Measurements from ENCODE around the gene HDAC4. TPM values are rescaled to one million over a fixed set of nuclear protein-coding genes. Genes with fewer than 3 reads are reported as not detected.

The HDAC4 gene
- total and polyA plus RNA-seq, 2 of the 8 experiments (the other 6 are each of a cell fraction or from before 2014, with no cell fraction given): 15.4 to 31.5 TPM

GRCh38 chr2:239376351-239376750, 24.5 kb downstream of the HDAC4 start:
- Histone ChIP-seq H3K4me1 (replicated peaks in 1 of 4; ENCODE audit: control insufficient read depth in 3 of 4, insufficient read depth in 4 of 4, low read length in 3 of 4) (peaks cover 5 to 9% (median 5%) of the 10 kb centered on the region in 4 experiments), H3K36me3 (ENCODE audit: control insufficient read depth in 2 of 4, insufficient read depth in 4 of 4, low read length in 3 of 4) (no peaks in the 10 kb centered on the region)

More at GRCh38 chr2:239376351-239376750, 24.5 kb downstream of the HDAC4 start:
- no peak overlapping the region for H2BK12ac ChIP-seq (ENCODE audit: low read depth, low read length)
- no peak overlapping the region for H2BK15ac ChIP-seq (ENCODE audit: low read length)
- no peak overlapping the region for H4K8ac ChIP-seq (ENCODE audit: extremely low read depth, insufficient read depth, low read length)
- H3K9ac ChIP-seq (replicated peaks in 1 of 4; ENCODE audit: extremely low read depth in 1 of 4, low read depth in 3 of 4, low read length in 3 of 4): no peak overlapping the region
- H4K20me1 ChIP-seq (replicated peaks in 1 of 2; ENCODE audit: control insufficient read depth in 1 of 2, insufficient read depth in 2 of 2, low read length in 2 of 2): peaks cover 15 to 38% of the 10 kb centered on the region in 2 experiments
- TF ChIP-seq SIN3A (conservative IDR thresholded peaks at IDR 0.05 in 1 of 2, IDR thresholded peaks at IDR 0.05 in 1 of 2; ENCODE audit: low read depth in 1 of 2, low read length in 2 of 2) (no peak), GABPA (IDR thresholded peaks at IDR 0.05; ENCODE audit: borderline replicate concordance, insufficient read depth, low read length) (no peak)
- 92% methylated on average over 13 of the region's 13 CpGs; no CpG with 5 or more reads in 1 of the 2 experiments for WGBS, 2 experiments (ENCODE audit: extremely low coverage in 1 of 2, insufficient coverage in 1 of 2, insufficient read length in 1 of 2, insufficient replicate concordance in 2 of 2, low coverage in 1 of 2, low lambda C conversion rate in 2 of 2, missing lambda C conversion rate in 1 of 2)
- no peak overlapping the region for H3K27ac ChIP-seq (ENCODE audit: low read depth, low read length)
- no peak overlapping the region for H3K18ac ChIP-seq (ENCODE audit: extremely low read depth, low read length)
- no peak overlapping the region for H3K14ac ChIP-seq (ENCODE audit: insufficient read length)
- CTCF ChIA-PET (ENCODE audit: partially characterized antibody): no interaction called here
- H3K4ac ChIP-seq (replicated peaks; ENCODE audit: insufficient read length, low read depth, low read length): no peak overlapping the region
- no peak overlapping the region for H2AK5ac ChIP-seq (ENCODE audit: low read depth, low read length)
- POLR2A ChIA-PET (ENCODE audit: partially characterized antibody): no interaction called here
- no peak overlapping the region for H4K91ac ChIP-seq (replicated peaks; ENCODE audit: insufficient read length, low read length)
- no peak overlapping the region for H2BK120ac ChIP-seq (replicated peaks; ENCODE audit: low read depth, low read length)
- peaks cover 25% of the 10 kb centered on the region for H3K79me1 ChIP-seq (ENCODE audit: low read depth, low read length)
- H3K27me3 ChIP-seq (replicated peaks in 1 of 4; ENCODE audit: control insufficient read depth in 3 of 4, extremely low read depth in 1 of 4, insufficient read depth in 3 of 4, low read length in 3 of 4): no peaks in the 10 kb centered on the region
- peaks cover 1% of the 10 kb centered on the region; the same call in 1 of the 2 replicates for H3K23me2 ChIP-seq (ENCODE audit: low read depth, low read length)
- no peaks in the 10 kb centered on the region for H3K9me3 ChIP-seq (ENCODE audit: insufficient read depth in 2 of 2, low read depth in 1 of 2, low read length in 1 of 2)
- DNase-seq (ENCODE audit: low read depth in 1 of 2, low spot score in 2 of 2) (no peak), FAIRE-seq (no peak)
- no peak overlapping the region for H3K4me2 ChIP-seq (ENCODE audit: insufficient read depth in 1 of 2, low read depth in 2 of 2, low read length in 2 of 2)
- H4K5ac ChIP-seq (ENCODE audit: insufficient read length, low read depth, low read length): no peak overlapping the region
- H2AFZ ChIP-seq (ENCODE audit: low read length): no peak overlapping the region
- no peak overlapping the region for H2BK5ac ChIP-seq (ENCODE audit: low read depth, low read length)
- no peak overlapping the region for H2BK20ac ChIP-seq (ENCODE audit: low read length)
- no peak overlapping the region for H3K23ac ChIP-seq (ENCODE audit: insufficient read length)
- H3K79me2 ChIP-seq (ENCODE audit: control insufficient read depth in 1 of 2, insufficient read depth in 2 of 2, low read length in 2 of 2): peaks cover 2 to 83% of the 10 kb centered on the region in 2 experiments; a peak in 3 of 4 replicates
- H3K56ac ChIP-seq (replicated peaks; ENCODE audit: insufficient read length, low read depth, low read length): no peak overlapping the region
- H3K4me3 ChIP-seq (ENCODE audit: extremely low read depth in 1 of 4, insufficient read depth in 2 of 4, low read depth in 3 of 4, low read length in 4 of 4): no peak overlapping the region

Data from H1 (cell line).